Lower leg skin (tissue), 3 donors: ENCODE results near the gene UTP14C.

Experiments used
- POLR2A ChIP-seq, 2 donors: fragments of 450-650 bp; IDR thresholded peaks; one replicate each; pipeline ENCODE4 v1.6.1; 2016 to 2017; ENCODE audit warnings: antibody characterized with exemption in 2 of 2, mild to moderate bottlenecking in 1 of 2, moderate library complexity in 1 of 2
- TF ChIP-seq, protein P1 (sequence below), 3 donors: fragments of 450-650 bp; IDR thresholded peaks; one replicate each; pipeline ENCODE4 v1.5.1; 2016; ENCODE audit warnings: antibody characterized with exemption in 3 of 3, mild to moderate bottlenecking in 3 of 3, moderate library complexity in 2 of 3

DNA sequence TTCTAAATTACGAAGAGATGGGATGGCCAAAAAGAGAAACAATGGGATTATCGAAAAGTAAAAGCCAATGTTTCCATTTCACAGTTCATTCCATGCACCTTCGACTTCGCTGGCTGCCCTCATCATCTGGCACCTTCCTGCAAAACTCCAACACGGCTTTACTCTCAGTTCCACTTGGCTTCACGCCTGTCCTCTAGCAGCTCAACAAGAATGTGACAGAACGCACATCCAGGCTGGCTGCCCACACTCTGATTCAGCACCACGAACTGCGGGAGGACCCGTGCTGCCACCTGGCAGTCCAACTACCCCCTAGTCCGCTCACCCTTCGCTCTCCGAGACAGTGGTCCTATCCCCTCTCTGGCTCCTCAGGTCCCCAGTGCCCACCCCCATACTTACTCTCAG is 25.0 kb upstream of the UTP14C start:
- TF ChIP-seq, protein P1, sequence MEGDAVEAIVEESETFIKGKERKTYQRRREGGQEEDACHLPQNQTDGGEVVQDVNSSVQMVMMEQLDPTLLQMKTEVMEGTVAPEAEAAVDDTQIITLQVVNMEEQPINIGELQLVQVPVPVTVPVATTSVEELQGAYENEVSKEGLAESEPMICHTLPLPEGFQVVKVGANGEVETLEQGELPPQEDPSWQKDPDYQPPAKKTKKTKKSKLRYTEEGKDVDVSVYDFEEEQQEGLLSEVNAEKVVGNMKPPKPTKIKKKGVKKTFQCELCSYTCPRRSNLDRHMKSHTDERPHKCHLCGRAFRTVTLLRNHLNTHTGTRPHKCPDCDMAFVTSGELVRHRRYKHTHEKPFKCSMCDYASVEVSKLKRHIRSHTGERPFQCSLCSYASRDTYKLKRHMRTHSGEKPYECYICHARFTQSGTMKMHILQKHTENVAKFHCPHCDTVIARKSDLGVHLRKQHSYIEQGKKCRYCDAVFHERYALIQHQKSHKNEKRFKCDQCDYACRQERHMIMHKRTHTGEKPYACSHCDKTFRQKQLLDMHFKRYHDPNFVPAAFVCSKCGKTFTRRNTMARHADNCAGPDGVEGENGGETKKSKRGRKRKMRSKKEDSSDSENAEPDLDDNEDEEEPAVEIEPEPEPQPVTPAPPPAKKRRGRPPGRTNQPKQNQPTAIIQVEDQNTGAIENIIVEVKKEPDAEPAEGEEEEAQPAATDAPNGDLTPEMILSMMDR (IDR thresholded peaks at IDR 0.05) = no peak
- no peak for TF ChIP-seq POLR2A (IDR thresholded peaks at IDR 0.05)
